Naive B cell (primary cell): ENCODE data around the gene ELFN1. TPM values are rescaled to one million over a fixed set of nuclear protein-coding genes. Genes with fewer than 3 reads are reported as not detected.

Source experiments
- ATAC-seq, 2 donors: fragments of 150-1000 bp; cut with Tn5 transposase; 2 replicates each; pipeline ENCODE4 v1.10.0; 2021; ENCODE audit warnings: low read depth in 2 of 2, mild to moderate bottlenecking in 2 of 2, moderate library complexity in 2 of 2
- DNase-seq: peaks from one replicate; pipeline ENCODE4 v3.0.0; 2022
- H3K27ac Mint-ChIP-seq, 6 donors: one replicate each; pipeline ENCODE4 v1.8.0; 2020 to 2022; ENCODE audit warnings: mild to moderate bottlenecking in 6 of 6, mixed read lengths in 6 of 6, moderate library complexity in 5 of 6, inconsistent platforms in 2 of 6
- H3K27me3 Mint-ChIP-seq, 3 donors: one replicate each; pipeline ENCODE4 v1.8.0; 2021 to 2022; ENCODE audit warnings: mixed read lengths in 3 of 3, mild to moderate bottlenecking in 1 of 3
- H3K36me3 Mint-ChIP-seq, 2 donors: one replicate each; pipeline ENCODE4 v1.8.0; 2020 to 2022; ENCODE audit warnings: mixed read lengths in 2 of 2, inconsistent platforms in 1 of 2, mild to moderate bottlenecking in 1 of 2
- H3K4me1 Mint-ChIP-seq, 3 donors: one replicate each; pipeline ENCODE4 v1.8.0; 2020 to 2022; ENCODE audit warnings: mixed read lengths in 3 of 3, inconsistent platforms in 1 of 3, mild to moderate bottlenecking in 1 of 3, moderate library complexity in 1 of 3
- H3K4me3 Mint-ChIP-seq, 8 donors: one replicate each; pipeline ENCODE4 v1.8.0; 2020 to 2022; ENCODE audit warnings: mild to moderate bottlenecking in 8 of 8, mixed read lengths in 8 of 8, moderate library complexity in 8 of 8, inconsistent platforms in 2 of 8
- H3K9me3 Mint-ChIP-seq, 7 donors: one replicate each; pipeline ENCODE4 v1.8.0; 2020 to 2022; ENCODE audit warnings: mixed read lengths in 7 of 7, mild to moderate bottlenecking in 5 of 7, inconsistent platforms in 2 of 7, moderate library complexity in 1 of 7
- polyA plus RNA-seq, 6 donors: library from polyadenylated mRNA; unstranded; fragments of 300-500 nt; fragmentation: Illumina TruSeq; gene quantifications; one replicate each; pipeline ENCODE4 v1.2.3, GENCODE V29; 2021; ENCODE audit warnings: low read depth in 6 of 6

ELFN1 gene
- polyA plus RNA-seq, 6 donors from 2014 or later = not detected

DNA sequence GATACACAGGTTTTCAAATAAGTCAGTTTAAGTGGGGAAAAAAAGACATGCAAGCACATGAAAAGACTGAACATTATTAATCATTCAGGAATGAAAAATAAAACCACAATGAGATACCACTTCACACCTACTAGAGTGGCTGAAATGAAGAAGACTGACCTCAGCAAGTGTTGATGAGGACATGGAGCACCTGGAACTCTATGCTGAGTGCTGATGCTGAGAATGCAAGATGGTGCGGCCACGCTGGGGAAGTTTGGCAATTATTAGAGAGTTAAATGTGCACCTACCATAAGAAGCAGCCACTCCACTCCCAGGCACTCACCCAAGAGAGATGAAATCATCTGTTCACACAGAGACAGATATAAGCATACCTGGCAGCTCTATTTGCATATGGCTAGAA is 32.9 kb upstream of the ELFN1 start:
- Mint-ChIP-seq H3K27ac (no peak overlapping the region), H3K9me3 (peaks cover 5 to 38% (median 26%) of the 10 kb centered on the region in 7 donors), H3K4me1 (no peaks in the 10 kb centered on the region), H3K4me3 (peak overlapping the region in 1 of 8 donors; percentile 53), H3K27me3 (peaks cover 4 to 32% (median 21%) of the 10 kb centered on the region in 3 donors), H3K36me3 (peaks cover 5% of the 10 kb centered on the region in 2 donors)
- DNase-seq (no peak), ATAC-seq (no peak)

DNA sequence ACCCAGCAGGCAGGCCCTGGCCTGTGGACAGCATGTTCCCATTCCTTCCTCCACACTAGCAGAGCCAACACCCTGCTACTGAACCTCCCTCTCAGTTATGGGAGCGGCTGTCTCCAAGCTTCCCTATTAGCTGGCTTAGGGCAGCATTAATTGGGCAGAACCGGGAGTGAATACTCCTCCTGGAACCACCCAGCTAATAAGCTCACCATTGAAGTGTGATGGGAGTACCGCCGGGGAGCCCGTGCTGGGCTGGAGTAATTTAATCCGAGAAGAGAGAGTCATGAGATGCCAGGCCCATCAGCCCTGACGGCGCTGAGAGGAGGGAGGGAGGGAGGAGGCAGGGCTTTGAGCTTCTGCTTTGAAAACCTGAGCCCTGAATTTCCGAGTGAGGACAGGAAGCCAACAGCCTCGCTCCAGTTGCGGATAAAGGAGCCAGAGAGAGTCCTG is 31.8 kb upstream of the ELFN1 start:
- H3K36me3 Mint-ChIP-seq = peaks cover 5% of the 10 kb centered on the region in 2 donors
- DNase-seq (no peak), ATAC-seq (no peak)
- peaks cover 0 to 25% (median 22%) of the 10 kb centered on the region in 3 donors for H3K27me3 Mint-ChIP-seq
- H3K27ac Mint-ChIP-seq = peak overlapping the region in 1 of 6 donors; percentile 71
- peaks cover 5 to 38% (median 26%) of the 10 kb centered on the region in 7 donors for H3K9me3 Mint-ChIP-seq
- H3K4me3 Mint-ChIP-seq = no peak overlapping the region
- no peaks in the 10 kb centered on the region for H3K4me1 Mint-ChIP-seq

DNA sequence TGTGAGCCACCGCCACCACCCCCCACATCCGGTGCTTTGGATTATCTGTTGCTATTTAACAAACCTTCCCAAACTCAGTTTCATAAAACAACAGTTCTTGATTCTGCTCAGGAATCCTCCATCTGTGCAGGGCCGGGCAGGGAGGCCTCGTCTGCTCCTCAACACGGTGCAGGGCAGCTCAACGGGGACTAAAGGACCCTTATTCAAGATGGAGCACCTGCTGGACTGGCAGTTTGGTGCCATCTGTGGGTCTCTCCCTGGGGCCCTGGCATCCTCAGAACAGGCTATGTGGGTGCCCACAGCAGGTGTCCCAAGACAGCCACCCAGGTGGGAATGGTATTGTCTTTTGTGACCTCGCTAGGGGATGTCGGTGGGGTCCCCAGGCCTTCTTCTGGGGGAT is 31.0 kb upstream of the ELFN1 start:
- Mint-ChIP-seq H3K27ac (peak overlapping the region in 1 of 6 donors; percentile 61), H3K9me3 (peaks cover 5 to 38% (median 26%) of the 10 kb centered on the region in 7 donors), H3K36me3 (peaks cover 5% of the 10 kb centered on the region in 2 donors), H3K4me1 (no peaks in the 10 kb centered on the region), H3K27me3 (peaks cover 0 to 25% (median 19%) of the 10 kb centered on the region in 3 donors), H3K4me3 (no peak overlapping the region)
- DNase-seq = no peak
- ATAC-seq = no peak

- ATAC-seq (no peak), DNase-seq (no peak)
- Mint-ChIP-seq H3K27ac (no peak overlapping the region), H3K27me3 (peaks cover 0 to 25% (median 19%) of the 10 kb centered on the region in 3 donors), H3K9me3 (peaks cover 5 to 35% (median 22%) of the 10 kb centered on the region in 7 donors), H3K36me3 (peaks cover 1 to 5% of the 10 kb centered on the region in 2 donors), H3K4me3 (no peak overlapping the region), H3K4me1 (no peaks in the 10 kb centered on the region)
These were observed 30.4 kb upstream of the ELFN1 start for GRCh38 chr7:1639532-1640175.

DNA sequence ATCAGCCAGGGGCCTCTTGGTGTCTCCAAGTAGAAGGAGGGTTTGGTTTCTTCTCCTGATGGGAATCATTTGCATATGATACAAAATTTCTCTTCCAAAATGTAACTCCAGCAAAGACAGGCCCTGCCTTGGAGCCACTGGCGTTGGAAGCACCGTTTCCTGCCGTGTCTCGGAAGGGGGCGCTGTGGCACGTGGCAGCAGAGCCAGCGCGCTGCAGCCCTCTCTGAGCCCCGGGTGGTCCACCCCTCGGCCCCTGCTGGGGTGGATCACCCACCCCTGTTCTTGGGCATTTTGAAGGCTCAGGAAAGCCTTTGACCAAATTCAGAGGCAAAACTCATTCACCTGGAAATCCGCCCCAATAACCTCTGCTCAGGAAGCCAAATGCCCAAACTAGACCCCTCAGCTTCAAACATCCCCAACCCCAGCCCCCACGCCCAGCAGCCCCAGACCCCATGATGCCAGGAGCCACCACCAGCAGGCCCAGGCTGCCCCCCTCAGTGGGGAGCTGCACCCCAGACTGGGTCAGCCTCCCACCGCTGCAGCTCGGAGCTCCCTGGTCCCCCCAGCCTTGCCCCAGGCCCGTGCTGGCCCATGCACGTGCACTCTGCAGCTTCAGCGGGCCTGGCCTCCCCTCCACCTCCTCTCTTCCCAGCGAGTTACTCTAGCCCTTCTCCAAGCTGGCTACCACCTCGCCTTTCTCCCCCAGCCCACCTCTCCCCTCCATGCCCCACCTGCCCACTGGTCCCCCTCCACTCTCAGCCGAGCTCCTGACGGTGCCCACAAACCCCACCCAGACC is 29.5 kb upstream of the ELFN1 start:
- Mint-ChIP-seq H3K36me3 (peaks cover 0 to 5% of the 10 kb centered on the region in 2 donors), H3K9me3 (peaks cover 5 to 28% (median 16%) of the 10 kb centered on the region in 7 donors), H3K4me3 (no peak overlapping the region), H3K27ac (no peak overlapping the region), H3K4me1 (no peaks in the 10 kb centered on the region), H3K27me3 (peaks cover 0 to 29% (median 22%) of the 10 kb centered on the region in 3 donors)
- no peak for ATAC-seq
- DNase-seq = no peak

DNA sequence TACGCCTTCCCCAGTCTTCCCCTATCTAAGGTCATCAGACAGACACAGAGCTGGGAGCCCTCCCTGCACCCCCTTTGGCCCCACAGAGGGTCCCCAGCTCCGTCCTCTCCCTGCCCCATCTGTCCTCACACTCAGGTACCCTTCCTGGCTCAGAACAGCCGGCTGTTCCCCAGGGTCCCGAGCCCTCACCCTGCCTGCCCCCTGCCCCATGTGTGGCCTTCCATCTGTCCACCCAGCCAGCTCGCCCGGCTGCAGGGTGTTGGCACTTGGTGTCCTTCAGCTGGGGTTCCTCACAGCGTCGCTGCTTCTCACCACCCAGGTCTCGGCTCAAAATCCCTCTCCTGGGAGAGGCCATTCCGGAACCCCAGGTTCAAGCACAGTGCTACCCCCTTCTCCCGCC is 28.9 kb upstream of the ELFN1 start:
- H3K4me3 Mint-ChIP-seq = no peak overlapping the region
- H3K4me1 Mint-ChIP-seq = peaks cover 0 to under 1% (median 0%) of the 10 kb centered on the region in 3 donors
- peaks cover 0 to 5% of the 10 kb centered on the region in 2 donors for H3K36me3 Mint-ChIP-seq
- DNase-seq = no peak
- no peak overlapping the region for H3K27ac Mint-ChIP-seq
- ATAC-seq = no peak
- H3K9me3 Mint-ChIP-seq = peaks cover 5 to 23% (median 11%) of the 10 kb centered on the region in 7 donors
- peaks cover 0 to 33% (median 22%) of the 10 kb centered on the region in 3 donors for H3K27me3 Mint-ChIP-seq

GRCh38 chr7:1641661-1642260 is 28.3 kb upstream of the ELFN1 start:
- ATAC-seq = no peak
- H3K9me3 Mint-ChIP-seq = peaks cover 5 to 17% (median 9%) of the 10 kb centered on the region in 7 donors
- DNase-seq = no peak
- peak overlapping the region in 1 of 6 donors; percentile 51 for H3K27ac Mint-ChIP-seq
- peaks cover 0 to 5% of the 10 kb centered on the region in 2 donors for H3K36me3 Mint-ChIP-seq
- H3K27me3 Mint-ChIP-seq = peaks cover 0 to 39% (median 22%) of the 10 kb centered on the region in 3 donors
- H3K4me1 Mint-ChIP-seq = peaks cover 0 to 2% (median 0%) of the 10 kb centered on the region in 3 donors
- H3K4me3 Mint-ChIP-seq = no peak overlapping the region

GRCh38 chr7:1642291-1642731 is 27.8 kb upstream of the ELFN1 start:
- Mint-ChIP-seq H3K9me3 (peaks cover 2 to 12% (median 4%) of the 10 kb centered on the region in 7 donors), H3K4me1 (peaks cover 0 to 5% (median 2%) of the 10 kb centered on the region in 3 donors), H3K27me3 (peaks cover 0 to 44% (median 28%) of the 10 kb centered on the region in 3 donors), H3K27ac (no peak overlapping the region), H3K36me3 (no peaks in the 10 kb centered on the region), H3K4me3 (no peak overlapping the region)
- DNase-seq = no peak
- ATAC-seq = no peak

GRCh38 chr7:1643270-1644092 is 26.6 kb upstream of the ELFN1 start:
- ATAC-seq (no peak), DNase-seq (no peak)
- H3K27me3 Mint-ChIP-seq = peaks cover under 1 to 42% (median 33%) of the 10 kb centered on the region in 3 donors
- peaks cover 0 to 4% (median 0%) of the 10 kb centered on the region in 7 donors for H3K9me3 Mint-ChIP-seq
- peaks cover 0 to 7% (median 2%) of the 10 kb centered on the region in 3 donors for H3K4me1 Mint-ChIP-seq
- no peaks in the 10 kb centered on the region for H3K36me3 Mint-ChIP-seq
- H3K27ac Mint-ChIP-seq = no peak overlapping the region
- no peak overlapping the region for H3K4me3 Mint-ChIP-seq

DNA sequence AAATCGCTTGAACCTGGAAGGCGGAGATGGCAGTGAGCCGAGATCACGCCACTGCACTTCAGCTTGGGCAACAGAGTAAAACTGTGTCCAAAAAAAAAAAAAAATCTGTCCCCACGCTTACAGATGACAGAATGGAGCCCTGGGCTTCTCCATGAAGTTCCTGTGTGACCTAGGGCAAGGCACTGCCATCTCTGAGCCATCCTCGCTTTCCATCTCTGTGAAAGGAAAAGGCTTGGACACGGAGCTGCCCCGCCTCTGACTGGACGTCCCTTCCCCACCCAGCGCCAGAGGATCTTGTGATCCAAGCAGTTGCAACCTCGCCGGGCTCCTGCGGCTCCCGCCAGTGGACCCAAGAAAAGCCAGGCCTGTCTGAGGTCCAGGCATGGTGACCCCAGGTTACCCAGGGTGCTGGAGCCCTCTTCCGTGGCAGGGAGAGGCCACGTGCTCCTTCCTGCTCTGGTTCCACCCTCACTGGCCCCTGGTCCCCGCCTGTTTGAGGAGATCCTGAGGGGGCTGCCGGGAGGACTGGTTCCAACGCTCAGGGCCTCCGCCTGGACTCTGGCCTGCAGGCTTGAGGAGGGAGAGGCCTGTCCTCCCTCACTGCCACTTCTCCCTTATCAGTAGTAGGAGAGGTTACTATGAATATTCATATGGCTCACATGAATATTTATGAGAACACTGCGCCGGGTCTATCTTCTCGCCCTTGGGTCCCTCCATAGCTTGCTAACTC is 25.6 kb upstream of the ELFN1 start:
- H3K27ac Mint-ChIP-seq = no peak overlapping the region
- no peak overlapping the region for H3K4me3 Mint-ChIP-seq
- H3K36me3 Mint-ChIP-seq = no peaks in the 10 kb centered on the region
- H3K4me1 Mint-ChIP-seq = peaks cover 0 to 7% (median 2%) of the 10 kb centered on the region in 3 donors
- DNase-seq (no peak), ATAC-seq (no peak)
- H3K9me3 Mint-ChIP-seq = peaks cover 0 to 2% (median 0%) of the 10 kb centered on the region in 7 donors
- peaks cover 8 to 52% (median 43%) of the 10 kb centered on the region in 3 donors for H3K27me3 Mint-ChIP-seq

- no peaks in the 10 kb centered on the region for H3K9me3 Mint-ChIP-seq
These were observed 25.0 kb upstream of the ELFN1 start for GRCh38 chr7:1645071-1645409.

GRCh38 chr7:1645476-1645875 is 24.6 kb upstream of the ELFN1 start:
- H3K4me1 Mint-ChIP-seq = peaks cover 0 to 7% (median 2%) of the 10 kb centered on the region in 3 donors
- H3K27ac Mint-ChIP-seq = no peak overlapping the region

More at GRCh38 chr7:1645071-1645409, 25.0 kb upstream of the ELFN1 start:
- Mint-ChIP-seq H3K4me3 (no peak overlapping the region), H3K27me3 (peaks cover 8 to 57% (median 48%) of the 10 kb centered on the region in 3 donors), H3K27ac (no peak overlapping the region), H3K4me1 (peaks cover 0 to 7% (median 2%) of the 10 kb centered on the region in 3 donors), H3K36me3 (no peaks in the 10 kb centered on the region)
- ATAC-seq (no peak), DNase-seq (no peak)

More at GRCh38 chr7:1645476-1645875, 24.6 kb upstream of the ELFN1 start:
- ATAC-seq (no peak), DNase-seq (no peak)
- H3K36me3 Mint-ChIP-seq = no peaks in the 10 kb centered on the region
- H3K27me3 Mint-ChIP-seq = peaks cover 8 to 57% (median 50%) of the 10 kb centered on the region in 3 donors
- no peaks in the 10 kb centered on the region for H3K9me3 Mint-ChIP-seq
- H3K4me3 Mint-ChIP-seq = no peak overlapping the region
